ENCODE results near the gene BORCS5.
"Not testable (repeated sequence)": the region's sequence is repeated elsewhere in the genome, so short reads cannot be mapped to it uniquely, and the experiment has no call there.

BORCS5 gene

DNA sequence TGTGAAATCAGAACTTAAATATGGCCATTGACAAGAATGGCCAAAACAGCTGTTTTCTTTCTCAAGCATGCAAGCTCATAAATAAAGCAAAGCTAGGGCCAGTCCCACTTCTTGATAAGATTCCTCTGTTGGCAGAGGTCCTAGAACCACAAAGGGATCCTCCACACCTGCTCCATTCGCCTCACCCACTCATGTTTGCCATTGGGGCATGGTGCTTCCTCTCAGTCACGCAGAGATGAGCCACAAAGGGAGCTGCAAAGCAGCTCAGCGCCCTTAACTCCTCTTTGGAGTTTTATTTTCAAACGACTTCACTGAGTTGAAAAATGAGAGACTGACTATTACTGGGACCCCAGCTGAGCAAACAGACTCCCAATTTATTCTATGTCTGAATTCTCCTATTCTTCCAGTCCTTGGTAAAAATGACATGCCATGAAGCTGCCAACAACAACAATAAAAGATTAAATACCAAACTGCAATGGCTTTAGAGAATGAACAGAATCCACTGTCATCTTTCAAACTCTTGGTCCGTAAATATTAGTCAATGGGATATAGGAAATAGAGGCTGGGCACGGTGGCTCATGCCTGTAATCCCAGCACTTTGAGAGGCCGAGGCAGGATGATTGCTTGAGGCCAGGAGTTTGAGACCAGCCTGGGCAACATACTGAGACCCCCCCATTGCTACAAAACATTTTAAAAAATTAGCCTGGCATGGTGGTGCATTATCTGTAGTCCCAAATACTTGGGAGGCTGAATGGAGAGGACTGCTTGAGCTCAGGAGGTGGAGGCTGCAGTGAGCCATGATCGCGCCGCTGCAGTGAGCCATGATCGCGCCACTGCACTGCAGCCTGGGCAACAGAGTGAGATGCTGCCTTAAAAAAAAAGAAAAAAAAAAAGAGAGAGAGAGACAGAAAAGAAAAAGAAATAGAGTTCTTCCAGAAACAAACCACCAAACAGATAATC, 23.2 kb upstream of the BORCS5 start:
- no peak overlapping the region for H3K27ac ChIP-seq (ENCODE audit: low read length)
- H3K4me3 ChIP-seq (ENCODE audit: low read depth in 1 of 2, low read length in 2 of 2), result no peak overlapping the region
- H3K4me1 ChIP-seq (ENCODE audit: control insufficient read depth in 1 of 2, insufficient read depth in 2 of 2, low read length in 2 of 2), result peaks cover 4 to 7% of the 10 kb centered on the region in 2 donors
- H3K27me3 ChIP-seq (ENCODE audit: low read depth, low read length), result no peaks in the 10 kb centered on the region
- no peaks in the 10 kb centered on the region for H3K36me3 ChIP-seq (ENCODE audit: control insufficient read depth in 1 of 2, insufficient read depth in 2 of 2, low read length in 2 of 2)
- no peaks in the 10 kb centered on the region for H3K9me3 ChIP-seq (ENCODE audit: control insufficient read depth in 1 of 2, low read length in 2 of 2)

DNA sequence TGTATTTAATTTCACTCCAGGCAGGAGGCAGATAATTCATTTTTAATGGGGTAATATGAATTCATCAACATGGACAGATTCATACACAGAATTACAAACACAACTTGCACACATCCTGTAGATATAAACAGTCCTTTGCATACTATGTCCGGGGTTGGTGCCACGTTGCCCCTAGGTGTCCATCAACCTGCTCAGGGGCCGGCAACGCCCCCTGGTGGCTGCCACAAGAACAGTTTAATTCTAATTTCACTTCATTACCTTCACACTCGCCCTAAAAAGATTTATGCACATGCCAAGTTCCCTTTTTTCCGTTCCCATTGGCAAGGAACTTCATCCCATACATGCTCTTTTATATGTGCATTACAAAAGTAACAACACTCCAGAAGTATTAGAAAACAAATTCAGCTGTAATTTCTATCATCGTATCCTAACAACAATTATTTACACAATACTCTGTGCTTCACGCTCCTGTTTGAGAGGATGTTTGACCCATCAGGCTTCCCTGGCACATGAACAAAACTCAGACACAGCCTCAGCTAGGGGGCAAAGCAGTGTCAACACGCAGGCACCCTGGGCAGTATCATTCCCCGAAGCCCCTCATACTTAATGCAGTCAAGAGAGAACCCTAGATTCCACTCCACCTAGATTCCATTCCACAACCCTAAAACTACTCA, 22.4 kb upstream of the BORCS5 start:
- H3K4me3 ChIP-seq (ENCODE audit: low read depth in 1 of 2, low read length in 2 of 2), result no peak overlapping the region

GRCh38 chr12:12336049-12336411, 20.8 kb upstream of the BORCS5 start:
- peaks cover 0 to 7% of the 10 kb centered on the region in 2 donors for H3K36me3 ChIP-seq (ENCODE audit: control insufficient read depth in 1 of 2, insufficient read depth in 2 of 2, low read length in 2 of 2)
- no peaks in the 10 kb centered on the region for H3K9me3 ChIP-seq (ENCODE audit: control insufficient read depth in 1 of 2, low read length in 2 of 2)
- H3K4me1 ChIP-seq (ENCODE audit: control insufficient read depth in 1 of 2, insufficient read depth in 2 of 2, low read length in 2 of 2), result peaks cover 4 to 7% of the 10 kb centered on the region in 2 donors
- H3K27me3 ChIP-seq (ENCODE audit: low read depth, low read length), result no peaks in the 10 kb centered on the region
- H3K4me3 ChIP-seq (ENCODE audit: low read depth in 1 of 2, low read length in 2 of 2), result no peak overlapping the region
- H3K27ac ChIP-seq (ENCODE audit: low read length), result no peak overlapping the region

More for the DNA sequence above, 22.4 kb upstream of the BORCS5 start:
- Histone ChIP-seq H3K4me1 (ENCODE audit: control insufficient read depth in 1 of 2, insufficient read depth in 2 of 2, low read length in 2 of 2) (peaks cover 4 to 7% of the 10 kb centered on the region in 2 donors), H3K9me3 (ENCODE audit: control insufficient read depth in 1 of 2, low read length in 2 of 2) (no peaks in the 10 kb centered on the region), H3K27ac (ENCODE audit: low read length) (no peak overlapping the region), H3K27me3 (ENCODE audit: low read depth, low read length) (no peaks in the 10 kb centered on the region), H3K36me3 (ENCODE audit: control insufficient read depth in 1 of 2, insufficient read depth in 2 of 2, low read length in 2 of 2) (no peaks in the 10 kb centered on the region)

- Histone ChIP-seq H3K4me1 (ENCODE audit: control insufficient read depth in 1 of 2, insufficient read depth in 2 of 2, low read length in 2 of 2) (peaks cover 4 to 7% of the 10 kb centered on the region in 2 donors), H3K36me3 (ENCODE audit: control insufficient read depth in 1 of 2, insufficient read depth in 2 of 2, low read length in 2 of 2) (peaks cover 0 to 12% of the 10 kb centered on the region in 2 donors), H3K9me3 (ENCODE audit: control insufficient read depth in 1 of 2, low read length in 2 of 2) (no peaks in the 10 kb centered on the region), H3K4me3 (ENCODE audit: low read depth in 1 of 2, low read length in 2 of 2) (no peak overlapping the region), H3K27me3 (ENCODE audit: low read depth, low read length) (no peaks in the 10 kb centered on the region), H3K27ac (ENCODE audit: low read length) (no peak overlapping the region)
These were observed 20.4 kb upstream of the BORCS5 start for GRCh38 chr12:12336511-12336910.

GRCh38 chr12:12338527-12339168, 18.2 kb upstream of the BORCS5 start:
- Histone ChIP-seq H3K4me1 (ENCODE audit: control insufficient read depth in 1 of 2, insufficient read depth in 2 of 2, low read length in 2 of 2) (peaks cover 0 to 1% of the 10 kb centered on the region in 2 donors), H3K9me3 (ENCODE audit: control insufficient read depth in 1 of 2, low read length in 2 of 2) (no peaks in the 10 kb centered on the region), H3K27ac (ENCODE audit: low read length) (peak overlapping the region; percentile 54), H3K4me3 (ENCODE audit: low read depth in 1 of 2, low read length in 2 of 2) (no peak overlapping the region), H3K36me3 (ENCODE audit: control insufficient read depth in 1 of 2, insufficient read depth in 2 of 2, low read length in 2 of 2) (peaks cover 0 to 21% of the 10 kb centered on the region in 2 donors), H3K27me3 (ENCODE audit: low read depth, low read length) (no peaks in the 10 kb centered on the region)

DNA sequence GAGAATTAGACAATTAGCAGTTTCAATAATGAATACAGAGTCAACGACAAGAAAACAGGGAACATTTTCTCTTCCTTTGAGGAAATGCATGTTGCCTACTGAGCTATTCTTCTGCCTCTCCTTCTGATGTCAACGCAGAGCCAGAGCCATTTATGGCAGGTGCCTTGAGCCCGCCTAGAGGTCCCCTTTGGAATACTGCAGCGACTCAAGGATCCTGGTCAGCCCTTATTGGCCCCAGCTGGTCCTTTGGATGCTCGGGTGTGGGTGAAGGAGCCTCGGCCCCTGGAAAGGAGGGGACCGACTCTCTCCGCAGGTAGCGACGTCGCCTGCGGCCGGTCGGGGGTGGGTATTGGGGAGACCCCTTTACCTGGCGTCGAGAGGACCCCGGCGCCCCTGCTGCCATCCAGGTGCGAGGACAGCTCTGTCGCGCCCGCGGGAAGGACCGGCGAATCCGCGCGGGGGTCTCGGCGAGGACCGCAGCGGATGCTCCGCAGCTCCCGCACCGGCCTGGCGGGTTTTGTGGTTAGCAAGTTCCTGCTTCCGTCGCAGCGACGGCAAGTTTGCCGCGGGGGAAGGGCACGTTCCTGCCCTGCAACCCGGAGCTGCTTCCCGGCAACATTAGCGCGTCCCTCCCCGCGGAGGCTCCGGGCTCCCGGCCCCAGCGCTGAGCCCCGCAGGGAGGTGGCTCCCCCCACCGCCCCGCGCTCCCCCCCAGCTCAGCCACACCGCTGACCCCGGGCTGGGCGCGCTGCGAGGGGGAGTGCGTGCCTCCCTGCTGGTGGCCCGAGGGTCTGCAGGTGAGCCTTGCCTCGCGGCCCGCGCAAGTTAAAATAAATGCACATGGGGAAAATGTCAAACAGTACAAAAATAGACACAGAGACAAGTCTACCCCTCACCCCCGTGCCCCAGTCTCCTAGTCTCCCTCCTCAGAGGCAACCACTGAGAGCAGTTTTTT, 6.9 kb upstream of the BORCS5 start, which contains the start of gene MANSC1:
MANSC1 (minus strand) TSS at position 532 of the 955 bp plus-strand sequence. CDS start 6,928 bp downstream, outside the sequence.
- Histone ChIP-seq H3K4me1 (ENCODE audit: control insufficient read depth in 1 of 2, insufficient read depth in 2 of 2, low read length in 2 of 2) (peaks cover 0 to 10% of the 10 kb centered on the region in 2 donors), H3K36me3 (ENCODE audit: control insufficient read depth in 1 of 2, insufficient read depth in 2 of 2, low read length in 2 of 2) (no peaks in the 10 kb centered on the region), H3K27me3 (ENCODE audit: low read depth, low read length) (no peaks in the 10 kb centered on the region), H3K9me3 (ENCODE audit: control insufficient read depth in 1 of 2, low read length in 2 of 2) (no peaks in the 10 kb centered on the region), H3K27ac (ENCODE audit: low read length) (peak within 1 kb of the TSS; percentile 60), H3K4me3 (ENCODE audit: low read depth in 1 of 2, low read length in 2 of 2) (peak within 1 kb of the TSS; percentile 88 to 93)

- no peaks in the 10 kb centered on the region for H3K27me3 ChIP-seq (ENCODE audit: low read depth, low read length)
- H3K4me1 ChIP-seq (ENCODE audit: control insufficient read depth in 1 of 2, insufficient read depth in 2 of 2, low read length in 2 of 2), result peaks cover 0 to 10% of the 10 kb centered on the region in 2 donors
- H3K4me3 ChIP-seq (ENCODE audit: low read depth in 1 of 2, low read length in 2 of 2), result no peak overlapping the region
- peak overlapping the region; percentile 21 for H3K27ac ChIP-seq (ENCODE audit: low read length)
- no peaks in the 10 kb centered on the region for H3K36me3 ChIP-seq (ENCODE audit: control insufficient read depth in 1 of 2, insufficient read depth in 2 of 2, low read length in 2 of 2)
- no peaks in the 10 kb centered on the region for H3K9me3 ChIP-seq (ENCODE audit: control insufficient read depth in 1 of 2, low read length in 2 of 2)
These were observed 5.9 kb upstream of the BORCS5 start for GRCh38 chr12:12350868-12351463.

DNA sequence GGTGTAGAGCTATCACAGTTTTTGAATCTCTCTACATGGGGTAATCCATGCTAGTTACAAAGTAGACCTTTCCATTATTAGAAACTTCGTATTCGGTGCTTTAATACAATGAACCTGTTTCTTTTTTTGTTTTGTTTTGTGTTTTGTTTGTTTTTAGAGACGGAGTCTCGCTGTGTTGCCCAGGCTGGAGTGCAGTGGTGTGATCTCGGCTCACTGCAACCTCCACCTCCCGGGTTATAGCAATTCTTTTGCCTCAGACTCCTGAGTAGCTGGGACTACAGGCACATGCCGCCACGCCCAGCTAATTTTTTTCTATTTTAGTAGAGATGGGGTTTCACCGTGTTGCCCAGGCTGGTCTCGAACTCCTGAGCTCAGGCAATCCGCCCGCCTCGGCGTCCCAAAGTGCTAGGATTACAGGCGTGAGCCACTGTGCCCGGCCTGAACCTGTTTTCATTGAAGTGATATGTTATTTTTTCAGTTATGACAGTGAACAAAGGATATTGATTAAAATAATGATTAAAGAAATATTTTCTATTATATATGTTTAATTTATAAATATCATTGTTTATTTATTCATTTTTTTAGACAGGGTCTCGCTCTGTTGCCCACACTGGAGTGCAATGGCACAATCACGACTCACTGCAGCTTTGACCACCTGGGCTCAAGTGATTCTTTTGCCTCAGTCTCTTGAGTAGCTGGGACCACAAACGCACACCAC, 5.3 kb upstream of the BORCS5 start:
- H3K27me3 ChIP-seq (ENCODE audit: low read depth, low read length); H3K4me1 ChIP-seq (ENCODE audit: control insufficient read depth in 1 of 2, insufficient read depth in 2 of 2, low read length in 2 of 2); H3K4me3 ChIP-seq (ENCODE audit: low read depth in 1 of 2, low read length in 2 of 2); H3K9me3 ChIP-seq (ENCODE audit: control insufficient read depth in 1 of 2, low read length in 2 of 2); H3K27ac ChIP-seq (ENCODE audit: low read length); H3K36me3 ChIP-seq (ENCODE audit: control insufficient read depth in 1 of 2, insufficient read depth in 2 of 2, low read length in 2 of 2): not testable (repeated sequence)

DNA sequence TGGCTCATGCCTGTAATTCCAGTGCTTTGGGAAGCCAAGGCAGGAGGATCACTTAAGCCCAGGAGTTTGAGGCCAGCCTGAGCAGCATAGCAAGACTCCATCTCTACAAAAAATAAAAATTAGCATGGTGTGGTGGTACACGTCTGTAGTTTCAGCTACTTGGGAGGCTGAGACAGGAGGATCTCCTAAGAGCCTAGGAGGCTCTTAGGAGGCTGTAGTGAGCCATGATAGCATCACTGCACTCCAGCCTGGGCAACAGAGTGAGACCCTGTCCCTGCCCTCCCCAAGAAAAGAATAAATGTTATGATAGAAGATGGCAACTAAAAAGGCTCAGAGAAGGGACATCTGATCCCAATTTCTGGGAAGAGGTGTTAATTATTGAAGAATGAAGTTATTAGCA, 3.6 kb upstream of the BORCS5 start:
- Histone ChIP-seq H3K9me3 (ENCODE audit: control insufficient read depth in 1 of 2, low read length in 2 of 2) (no peaks in the 10 kb centered on the region), H3K27me3 (ENCODE audit: low read depth, low read length) (no peaks in the 10 kb centered on the region), H3K36me3 (ENCODE audit: control insufficient read depth in 1 of 2, insufficient read depth in 2 of 2, low read length in 2 of 2) (no peaks in the 10 kb centered on the region), H3K27ac (ENCODE audit: low read length) (no peak overlapping the region), H3K4me1 (ENCODE audit: control insufficient read depth in 1 of 2, insufficient read depth in 2 of 2, low read length in 2 of 2) (peaks cover 0 to 18% of the 10 kb centered on the region in 2 donors), H3K4me3 (ENCODE audit: low read depth in 1 of 2, low read length in 2 of 2) (no peak overlapping the region)

DNA sequence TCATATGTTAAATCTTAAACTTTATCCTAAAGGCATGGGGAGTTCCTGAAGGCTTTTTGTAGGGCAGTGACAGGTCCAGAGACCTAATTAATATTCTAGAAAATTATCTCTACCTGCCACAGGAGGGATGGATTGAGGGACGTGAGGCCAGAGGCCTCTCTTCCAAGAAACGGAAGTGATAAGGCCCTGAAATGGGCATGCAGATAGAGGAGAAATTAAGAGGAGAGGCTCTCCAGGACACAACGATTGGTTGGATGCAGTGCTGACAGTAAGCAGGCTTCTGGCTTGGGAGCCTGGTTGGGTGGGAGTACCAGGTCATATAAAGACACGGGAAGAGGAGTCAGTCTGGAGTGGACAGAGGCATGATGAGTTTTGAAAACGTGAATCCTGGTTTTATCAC, 3.1 kb upstream of the BORCS5 start:
- no peaks in the 10 kb centered on the region for H3K36me3 ChIP-seq (ENCODE audit: control insufficient read depth in 1 of 2, insufficient read depth in 2 of 2, low read length in 2 of 2)
- H3K4me1 ChIP-seq (ENCODE audit: control insufficient read depth in 1 of 2, insufficient read depth in 2 of 2, low read length in 2 of 2), result peaks cover 0 to 20% of the 10 kb centered on the region in 2 donors
- H3K9me3 ChIP-seq (ENCODE audit: control insufficient read depth in 1 of 2, low read length in 2 of 2), result no peaks in the 10 kb centered on the region
- H3K27me3 ChIP-seq (ENCODE audit: low read depth, low read length), result no peaks in the 10 kb centered on the region
- H3K4me3 ChIP-seq (ENCODE audit: low read depth in 1 of 2, low read length in 2 of 2), result no peak overlapping the region
- H3K27ac ChIP-seq (ENCODE audit: low read length), result no peak overlapping the region

Data from muscle layer of duodenum (tissue), 2 donors.